Cardiac septum (tissue), 1 donor: ENCODE results near the gene AP3S2. TPM values are rescaled to one million over a fixed set of nuclear protein-coding genes. Genes with fewer than 3 reads are reported as not detected.

ENCODE experiments used
- DNase-seq: peaks from one replicate; pipeline ENCODE4 v3.0.0-alpha.2; 2020; ENCODE audit warnings: low spot score
- intact Hi-C: fragments of 100-400 bp; cut with DNase I; formaldehyde crosslinking; loops from one replicate; pipeline ENCODE4 v1.14.0; 2022
- total RNA-seq: library from RNA; stranded (reverse); fragmentation: NEBNext Ultra II Directional; extraction: Animal tissue kit (Norgen Biotek cat#: 25700); gene quantifications from one replicate; pipeline ENCODE4 v1.2.1, GENCODE V29; 2021
- donor health status: DM: no; HTN: no; CAD: no.

Gene AP3S2
- total RNA-seq, 1 donor from 2014 or later, result 33.6 TPM

DNA sequence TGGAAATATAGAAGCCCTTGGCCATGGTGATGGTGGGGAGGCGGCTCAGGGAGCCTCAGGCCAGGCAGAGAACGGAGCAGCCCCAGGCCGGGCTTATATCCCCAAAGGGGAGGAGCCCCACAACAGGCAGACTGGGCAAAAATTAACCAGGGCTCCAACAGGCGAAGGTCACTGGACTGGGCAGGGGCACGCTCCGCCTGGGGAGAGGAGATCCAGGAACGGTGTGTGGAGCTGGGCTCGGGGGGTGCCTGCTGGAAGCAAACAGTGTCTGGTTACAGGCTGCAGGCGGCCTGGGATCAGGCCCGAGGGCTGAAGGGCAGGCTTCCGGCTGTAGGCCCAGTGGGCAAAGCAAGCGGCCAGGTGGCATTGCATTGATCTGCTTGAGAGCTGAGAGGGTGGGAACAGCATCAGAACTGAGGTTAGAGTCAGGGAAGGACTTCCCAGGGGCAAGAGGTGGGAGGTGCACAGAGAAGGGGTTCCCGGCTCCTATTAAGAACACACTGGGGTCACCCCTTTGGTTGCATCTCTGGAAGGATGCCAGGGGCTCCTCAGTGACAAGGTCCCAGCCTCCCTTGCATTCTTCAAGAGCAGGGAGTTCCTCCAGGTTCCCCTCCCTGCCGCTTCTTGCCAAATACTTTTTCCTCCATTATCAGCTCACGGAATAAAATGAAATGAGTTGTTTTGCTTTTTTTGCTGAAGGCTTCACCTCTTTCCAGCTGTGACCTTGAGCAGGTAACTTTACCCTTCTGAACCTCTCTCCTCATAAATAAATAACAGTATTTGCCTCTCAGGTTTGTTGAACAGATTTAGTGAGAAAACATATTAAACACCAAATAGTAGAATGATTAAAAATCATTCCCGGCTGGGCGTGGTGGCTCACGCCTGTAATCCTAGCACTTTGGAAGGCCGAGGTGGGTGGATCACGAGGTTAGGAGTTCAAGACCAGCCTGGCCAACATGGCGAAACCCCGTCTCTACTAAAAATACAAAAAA, 86.9 kb downstream of the AP3S2 start:
- DNase-seq, result no peak
- intact Hi-C loops, result no loop called here

DNA sequence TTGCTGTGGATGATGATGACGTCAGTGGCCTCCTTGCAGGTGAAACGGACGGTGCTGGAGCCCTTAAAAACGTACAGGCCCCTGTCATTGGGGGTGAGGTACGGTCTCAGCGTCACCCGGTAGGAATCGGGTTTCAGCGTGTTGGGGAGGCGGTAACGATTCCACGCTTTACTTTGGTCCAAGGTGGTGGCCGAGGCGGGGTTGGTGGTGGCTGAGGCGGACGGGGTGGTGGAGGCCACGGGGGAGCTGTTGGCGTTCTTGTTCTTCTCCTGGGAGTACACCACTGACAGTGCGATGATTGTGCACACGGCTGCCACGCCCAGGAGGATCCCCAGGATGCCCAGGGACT, 87.6 kb downstream of the AP3S2 start:
- intact Hi-C loops, result no loop called here
- DNase-seq, result no peak

DNA sequence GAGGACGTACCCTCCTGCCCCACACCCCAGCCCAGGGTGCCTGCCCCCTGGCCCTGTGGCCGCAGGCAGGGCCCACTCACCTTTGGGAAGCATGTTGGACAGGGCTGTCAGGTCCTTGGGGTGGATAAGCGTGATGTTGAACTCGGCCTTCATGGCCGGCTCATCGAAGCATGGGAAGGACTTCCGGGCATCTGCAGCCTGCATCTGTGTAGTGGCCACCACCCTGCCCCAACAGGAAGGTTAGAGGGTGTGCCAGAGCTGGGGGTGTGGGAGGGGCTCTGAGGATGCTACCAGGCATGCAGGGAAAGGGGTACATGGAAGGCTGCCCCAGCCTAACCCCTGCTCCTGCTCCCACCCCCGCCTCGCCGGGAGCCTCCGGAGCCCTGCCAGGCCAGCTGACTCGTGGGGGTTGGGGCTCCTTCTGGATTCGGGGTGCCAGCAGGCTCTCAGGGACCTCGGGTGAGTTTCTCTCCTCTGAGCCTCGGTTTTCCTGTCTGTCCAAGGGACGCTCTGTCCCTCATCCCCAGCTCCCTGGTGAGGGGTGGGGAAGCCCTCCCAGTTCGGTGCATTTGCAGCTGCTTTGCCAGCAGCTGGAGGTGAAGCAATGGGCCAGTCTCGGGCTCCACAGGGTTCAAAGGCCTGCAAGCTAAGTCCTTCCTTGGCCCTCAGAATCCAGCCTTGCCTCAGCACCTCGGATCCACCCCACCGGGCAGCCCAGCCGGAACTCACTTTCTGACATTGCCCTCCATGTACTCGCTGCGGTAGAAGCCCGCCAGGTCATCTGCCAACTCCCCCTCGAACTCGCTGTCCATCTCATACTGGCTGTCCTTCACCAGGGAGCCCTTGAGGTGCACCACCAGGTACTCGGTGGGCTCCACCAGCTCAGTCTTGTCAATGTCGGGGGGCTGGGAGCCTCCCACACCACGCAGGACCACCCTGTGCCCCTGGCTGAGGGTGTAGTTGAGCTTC, 88.3 kb downstream of the AP3S2 start:
- intact Hi-C loops, result no loop called here
- no peak for DNase-seq

DNA sequence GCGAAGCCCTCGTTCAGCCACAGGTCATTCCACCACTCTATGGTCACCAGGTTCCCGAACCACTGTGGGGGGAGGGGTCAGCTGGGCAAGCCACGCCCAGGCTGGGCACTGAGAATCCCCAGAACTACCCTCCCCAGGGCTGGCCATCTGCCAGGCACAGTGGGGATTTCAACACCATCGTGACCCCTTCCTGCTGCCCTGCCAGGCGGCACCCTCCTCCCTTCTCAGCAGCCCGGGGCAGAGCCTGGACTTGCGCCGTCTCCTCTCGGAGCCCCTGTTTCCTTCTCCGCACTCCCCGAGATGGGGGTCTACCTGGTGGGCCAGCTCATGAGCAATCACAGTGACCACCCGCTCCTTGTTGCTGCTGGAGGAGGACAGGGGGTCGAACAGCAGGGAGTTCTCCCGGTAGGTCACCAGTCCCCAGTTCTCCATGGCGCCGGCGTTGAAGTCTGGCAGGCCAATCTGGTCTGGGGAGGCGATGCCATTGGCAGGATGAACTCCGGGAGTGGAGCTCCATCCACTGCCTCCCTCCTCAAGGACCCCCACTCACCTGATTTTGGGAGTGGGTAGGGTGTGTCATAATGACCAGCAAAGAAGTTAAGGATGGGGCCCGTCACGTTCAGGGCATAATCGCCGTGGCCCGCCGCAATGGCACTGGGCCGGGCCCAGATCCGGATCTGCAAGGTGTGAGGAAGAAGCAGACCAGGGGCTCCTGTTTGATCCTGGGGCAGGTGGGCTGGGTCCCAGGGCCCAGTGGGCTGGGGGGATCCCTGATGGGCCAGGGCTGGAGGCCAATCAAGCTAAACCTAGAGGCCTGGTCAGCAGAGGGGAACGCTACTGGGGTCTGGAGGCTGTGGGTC, 89.6 kb downstream of the AP3S2 start:
- DNase-seq, result peak; percentile 78
- intact Hi-C loops, result no loop called here

DNA sequence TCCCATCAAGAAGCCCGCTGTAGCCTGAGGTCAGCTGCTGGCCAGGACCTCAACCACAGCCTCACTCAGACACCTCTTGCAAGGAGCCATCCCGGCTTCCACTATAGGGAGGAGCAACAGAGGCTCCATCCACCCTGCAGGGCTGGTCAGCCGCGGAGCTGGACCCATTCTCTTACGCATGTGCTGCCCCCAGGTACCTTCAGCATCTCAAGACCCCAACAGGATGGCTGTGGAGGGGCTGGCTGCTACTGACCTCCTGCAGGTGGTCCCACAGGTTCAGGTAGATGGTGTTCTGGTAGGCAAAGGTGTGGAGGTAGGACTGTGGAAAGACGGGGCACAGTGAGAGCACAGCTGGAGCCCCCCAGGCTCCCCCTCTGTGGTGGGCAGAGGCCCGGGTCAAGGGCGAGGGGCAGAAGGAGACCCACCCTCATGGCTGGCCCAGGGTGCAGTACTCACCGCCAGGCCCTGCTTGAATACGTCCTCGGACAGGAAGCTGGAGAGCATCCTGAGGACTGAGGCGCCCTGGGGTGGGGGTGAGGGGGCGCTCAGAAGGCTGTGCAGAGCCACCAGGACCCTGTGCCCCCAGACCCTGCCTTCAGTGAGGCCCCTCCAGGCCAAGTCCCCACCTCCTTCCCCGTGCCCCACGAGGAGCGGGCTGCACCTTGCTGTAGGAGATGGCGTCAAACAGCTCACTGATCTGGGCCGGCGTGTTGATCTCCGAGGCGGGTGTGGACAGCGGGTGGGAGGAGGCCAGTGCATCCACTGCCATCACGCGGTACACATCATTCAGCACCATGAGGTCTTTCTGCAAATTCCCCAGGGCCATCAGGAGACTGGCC, 90.6 kb downstream of the AP3S2 start:
- DNase-seq, result peak; percentile 63
- intact Hi-C loops, result no loop called here

DNA sequence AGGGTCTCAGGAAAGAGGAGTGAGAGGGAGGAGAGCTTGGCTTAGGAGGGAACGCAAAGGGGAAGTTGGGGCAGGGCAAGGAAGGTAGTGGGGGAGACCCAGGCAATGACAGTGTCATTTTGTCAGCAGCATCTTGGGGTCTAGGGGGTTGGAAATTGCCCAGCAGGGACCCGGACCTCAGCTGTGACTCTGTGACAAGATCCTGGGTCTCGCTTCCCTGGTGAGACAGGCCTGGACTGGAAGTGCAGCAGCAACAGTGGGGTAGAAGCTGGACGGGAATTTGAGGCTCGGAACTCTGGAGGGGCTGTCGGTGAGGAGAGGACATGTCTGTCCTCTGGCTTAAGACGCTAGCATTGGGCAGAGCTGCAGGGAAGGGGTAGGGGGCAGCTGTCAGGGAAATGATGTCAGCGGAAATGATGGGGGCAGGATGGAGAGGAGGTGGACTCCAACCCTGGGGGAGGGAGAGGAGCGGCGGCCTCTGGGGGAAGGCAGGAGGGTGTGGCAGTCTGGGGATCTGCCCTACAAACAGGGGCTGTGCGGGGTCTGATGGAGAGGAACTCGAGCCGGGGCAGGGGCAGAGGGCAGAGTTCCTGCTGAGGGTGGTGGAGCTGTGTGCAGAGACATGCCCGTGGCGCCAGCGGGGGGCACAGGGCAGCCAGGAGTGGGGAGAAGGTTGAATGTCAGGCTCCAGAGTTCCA, 91.4 kb downstream of the AP3S2 start:
- DNase-seq, result peak; percentile 64

DNA sequence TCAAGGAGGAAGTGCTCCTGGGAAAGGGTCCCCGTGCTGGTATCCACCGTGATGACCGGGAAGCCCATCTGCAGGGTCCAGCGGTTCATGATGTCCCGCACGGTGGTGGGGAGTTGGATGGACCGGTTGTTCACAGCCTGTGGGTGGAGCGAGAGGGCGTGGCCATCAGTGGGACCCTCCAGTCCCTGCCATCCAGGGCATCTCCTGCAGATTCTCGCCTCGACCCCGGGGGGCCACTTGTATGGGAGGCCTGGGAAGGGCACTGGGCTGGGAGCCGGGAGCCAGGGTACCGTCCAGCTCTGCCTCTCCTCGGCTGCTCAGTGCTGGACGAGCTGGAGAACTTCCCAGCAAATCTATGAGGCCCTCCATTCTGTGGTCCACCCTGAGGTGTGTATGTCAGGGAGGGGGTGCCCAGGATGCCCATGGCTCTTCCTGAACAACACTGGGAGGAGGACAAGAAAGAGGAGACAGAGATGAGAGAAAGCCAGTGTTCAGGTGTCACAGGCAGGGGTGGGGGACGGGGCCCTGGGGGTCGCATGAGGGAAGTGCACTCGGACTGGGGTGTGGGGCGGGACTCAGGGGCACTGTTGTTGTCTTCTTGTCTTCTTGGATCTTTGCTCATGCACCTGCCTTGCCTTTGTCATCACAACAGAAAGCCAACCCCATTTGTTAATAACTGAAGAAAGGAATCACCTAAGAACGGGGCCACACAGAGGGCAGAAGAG, 92.2 kb downstream of the AP3S2 start:
- peak; percentile 57 for DNase-seq
- intact Hi-C loops, result no loop called here

More for the DNA sequence above, 91.4 kb downstream of the AP3S2 start:
- intact Hi-C loops, result no loop called here

DNA sequence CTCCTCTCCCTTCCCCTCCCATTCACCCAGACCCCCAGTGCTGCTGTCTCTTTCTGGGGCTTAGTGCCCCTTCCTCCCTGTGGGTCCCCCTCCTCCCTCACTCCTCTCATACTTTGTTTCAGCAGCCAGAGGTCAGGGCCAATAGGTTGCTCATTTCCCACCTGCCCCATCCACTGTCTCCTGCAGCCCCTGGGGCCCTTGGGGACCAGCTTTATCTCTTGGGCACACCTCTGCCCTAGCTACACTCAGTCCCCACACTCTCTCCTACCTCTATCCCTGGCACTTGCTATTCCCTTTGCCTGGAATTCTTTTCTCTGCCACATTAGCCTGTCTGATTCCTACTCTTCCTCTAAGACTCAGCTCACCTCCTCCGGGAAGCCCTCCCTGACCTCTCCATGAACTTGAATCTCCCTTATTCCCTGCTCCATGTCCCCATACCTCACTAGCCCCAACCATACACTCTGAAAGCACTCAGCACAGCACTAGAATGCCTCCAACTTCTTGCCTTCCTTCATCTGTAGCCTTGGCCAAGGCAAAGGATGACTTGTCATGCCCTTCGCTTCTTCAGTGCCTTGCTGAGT, 93.8 kb downstream of the AP3S2 start:
- peak; percentile 63 for DNase-seq

DNA sequence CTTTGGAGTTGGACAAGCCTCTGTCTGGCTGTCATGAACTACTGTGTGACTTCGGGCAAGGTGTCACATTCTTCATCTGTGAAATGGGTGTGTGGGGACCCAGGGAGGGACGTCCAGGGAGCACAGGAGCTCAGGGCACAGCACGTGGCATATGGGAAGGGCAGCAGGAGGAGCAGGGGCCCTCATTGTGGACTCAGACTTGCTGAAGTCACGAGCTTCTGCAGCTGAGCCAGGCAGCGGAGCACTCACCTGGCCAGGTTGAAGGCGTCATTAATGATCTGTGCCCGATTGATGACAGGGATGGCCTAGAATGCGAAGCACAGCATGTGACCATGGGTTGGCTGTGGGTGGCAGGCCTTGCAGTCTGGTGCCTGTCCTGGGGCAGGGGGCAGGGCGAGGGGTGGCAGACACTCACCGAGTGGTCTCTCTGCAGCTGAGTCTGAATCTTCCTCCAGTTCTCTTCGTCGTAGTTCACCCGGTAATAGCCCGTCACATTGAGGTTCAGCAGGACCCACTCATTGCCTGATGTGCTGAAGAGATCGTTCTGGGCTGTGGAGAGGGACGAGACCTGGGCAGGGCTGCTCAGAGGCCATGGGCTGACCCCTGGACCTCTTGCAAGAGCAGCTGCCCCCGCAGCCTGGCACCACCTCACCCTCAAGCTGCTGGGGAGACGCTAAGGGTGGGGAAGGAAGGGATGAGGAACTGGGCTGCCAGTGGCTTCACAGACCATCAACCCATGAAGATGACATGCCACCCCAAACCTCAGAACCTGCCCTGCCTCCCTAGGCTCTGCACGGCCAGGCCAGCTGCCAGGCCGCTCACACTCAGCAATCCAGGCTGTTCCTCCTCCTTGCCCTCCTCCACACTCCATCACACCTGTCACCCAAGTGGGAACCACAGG, 94.5 kb downstream of the AP3S2 start:
- intact Hi-C loops, result no loop called here

More for the DNA sequence above, 93.8 kb downstream of the AP3S2 start:
- intact Hi-C loops, result no loop called here

DNA sequence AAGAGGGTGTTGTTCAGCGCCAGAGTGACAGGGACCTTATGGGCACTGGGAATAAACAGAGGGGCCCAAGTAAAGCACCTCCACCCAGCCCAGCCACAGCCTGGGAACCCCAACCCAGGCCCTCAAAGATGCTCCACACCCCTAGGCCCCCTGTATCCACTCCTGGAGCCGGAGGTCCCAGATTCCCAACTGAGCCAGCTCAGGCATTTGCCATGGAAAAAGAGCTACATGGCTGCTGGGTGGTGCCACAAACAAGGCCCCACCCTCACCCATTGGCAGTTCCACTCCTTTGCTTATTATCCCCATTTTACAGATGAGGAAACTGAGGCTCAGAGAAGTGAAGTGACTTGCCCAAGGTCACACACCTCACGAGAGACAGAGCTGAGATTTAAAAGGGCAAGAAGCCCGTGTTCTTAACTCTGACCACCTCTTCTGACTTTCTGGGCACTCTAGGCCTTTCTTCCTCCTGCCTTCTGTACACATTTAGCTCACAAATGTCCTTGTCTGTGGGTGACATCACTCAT, 96.1 kb downstream of the AP3S2 start:
- peak; percentile 26 for DNase-seq
- intact Hi-C loops, result no loop called here

More for the DNA sequence above, 94.5 kb downstream of the AP3S2 start:
- DNase-seq, result peak; percentile 38

DNA sequence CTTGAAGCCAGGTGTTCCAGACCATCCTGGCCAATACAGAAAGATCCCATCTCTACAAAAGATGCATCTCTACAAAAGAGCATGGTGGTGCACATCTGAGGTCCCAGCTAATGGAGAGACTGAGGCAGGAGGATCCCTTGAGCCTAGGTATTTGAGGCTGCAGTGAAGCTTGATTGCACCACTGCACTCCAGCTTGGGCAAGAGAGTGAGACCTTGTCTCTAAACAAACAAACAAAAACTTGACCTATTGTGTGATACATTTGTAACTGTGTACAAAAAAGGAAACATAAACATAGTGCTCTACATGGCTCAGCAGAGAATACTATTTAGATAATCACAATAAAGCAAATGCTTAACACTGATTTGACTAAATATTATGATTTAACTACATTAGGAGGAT, 97.8 kb downstream of the AP3S2 start:
- intact Hi-C loops, result no loop called here
- DNase-seq, result peak; percentile 29

DNA sequence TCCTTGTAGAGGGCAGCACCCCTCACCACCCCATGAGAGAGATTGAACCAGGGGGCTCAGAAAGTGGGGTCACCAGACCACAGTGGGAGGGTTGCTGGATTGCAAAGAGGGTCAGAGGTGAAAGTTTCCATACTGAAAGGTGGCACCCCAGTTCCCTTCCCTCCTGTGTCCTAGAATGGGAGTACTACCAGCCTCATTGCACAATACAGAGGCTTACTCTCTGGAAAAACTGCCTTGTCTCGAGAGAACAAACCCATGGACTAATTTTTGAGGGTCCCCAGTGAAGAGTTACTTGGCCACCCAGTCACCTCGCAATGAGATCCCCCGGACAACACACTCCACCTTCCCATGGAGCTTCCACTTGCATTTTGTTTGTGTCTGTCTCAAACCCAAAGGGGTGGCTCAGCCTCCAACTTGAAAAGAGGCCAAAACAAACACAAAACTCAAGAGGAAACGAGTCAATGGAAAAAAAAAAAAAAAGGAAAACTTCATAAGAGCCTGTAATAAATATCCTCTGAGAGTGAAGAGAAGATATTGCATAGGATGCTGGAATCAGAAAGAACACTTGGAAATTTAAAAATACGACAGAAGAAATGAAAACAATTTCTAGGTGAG, 99.1 kb downstream of the AP3S2 start:
- intact Hi-C loops, result no loop called here
- peak; percentile 27 for DNase-seq

DNA sequence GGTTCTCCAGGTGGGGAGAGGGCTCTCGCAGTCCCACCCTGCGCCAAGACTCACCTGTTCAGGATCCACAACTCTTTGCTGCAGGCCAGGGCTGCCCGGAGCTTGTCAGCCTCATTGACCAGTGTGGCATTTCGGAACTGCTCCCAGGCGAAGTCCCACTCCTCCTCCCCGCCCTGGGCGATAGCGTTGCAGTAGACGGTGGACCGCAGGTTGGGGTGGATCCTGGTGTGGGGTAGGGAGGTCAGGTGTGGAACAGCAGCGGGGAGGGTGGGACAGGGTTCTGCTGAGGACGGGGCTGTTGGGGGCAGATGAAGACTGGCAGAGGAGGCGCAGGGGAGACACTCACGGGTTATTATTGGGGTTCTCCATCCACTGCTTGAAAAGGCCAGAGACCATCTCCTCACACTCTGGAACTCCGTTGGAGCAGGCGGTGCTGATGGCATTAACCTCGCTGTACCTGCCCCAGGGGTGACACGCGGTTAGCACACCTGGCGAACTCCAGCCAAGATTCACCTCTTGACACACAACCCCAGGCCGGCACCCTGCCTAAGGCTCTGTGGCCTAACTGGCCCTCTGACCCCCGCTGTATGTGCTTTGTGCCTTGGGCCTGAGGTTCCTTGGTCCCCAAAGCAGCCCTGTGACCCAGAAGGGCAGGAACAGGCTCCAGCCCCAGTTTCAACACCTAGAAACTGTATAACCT, 101.5 kb downstream of the AP3S2 start:
- intact Hi-C loops, result no loop called here
- DNase-seq, result peak; percentile 67

DNA sequence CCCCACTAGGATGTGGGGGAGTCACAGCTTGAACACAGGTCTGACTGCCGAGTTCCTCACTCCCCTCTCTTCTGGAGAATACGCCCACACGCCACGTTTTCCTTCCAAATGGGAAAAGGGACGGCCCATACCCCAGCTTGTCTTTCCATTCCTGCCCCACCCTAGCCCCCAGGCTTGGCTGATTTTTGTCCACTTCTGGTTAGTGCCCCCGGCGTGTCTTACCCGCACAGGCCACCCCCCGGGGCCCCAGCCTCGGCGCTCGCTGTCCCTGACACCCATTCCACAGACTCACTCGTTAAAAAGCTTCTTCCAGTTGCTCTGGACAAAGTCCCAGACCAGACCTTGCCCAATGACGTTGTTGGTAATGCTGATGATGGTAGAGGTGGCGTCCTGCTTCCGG, 103.1 kb downstream of the AP3S2 start:
- peak; percentile 59 for DNase-seq
- intact Hi-C loops, result no loop called here

DNA sequence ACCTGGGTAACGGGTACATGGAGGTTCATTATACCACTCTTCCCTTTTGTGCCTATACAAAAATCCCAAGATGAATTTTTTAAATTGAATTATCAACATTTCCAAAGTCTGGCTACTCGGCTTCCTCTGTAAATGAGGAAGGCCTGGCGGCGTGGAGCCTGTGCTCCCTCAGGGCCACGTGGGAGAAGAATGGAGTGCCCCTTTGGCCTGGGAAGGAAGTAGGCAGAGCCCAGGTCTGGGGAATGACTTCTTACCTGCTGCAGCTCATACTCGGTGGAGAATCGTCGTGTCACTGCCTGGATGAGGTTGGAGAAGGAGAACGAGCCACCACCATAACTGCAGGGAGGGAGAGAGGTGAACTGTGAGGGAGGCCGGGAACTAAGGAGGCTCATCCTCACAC, 103.6 kb downstream of the AP3S2 start:
- intact Hi-C loops, result no loop called here
- peak; percentile 39 for DNase-seq
